ENCODE measurements around the gene HMG20A.

Gene HMG20A

GRCh38 chr15:77481670-77482069 is 61.0 kb downstream of the HMG20A start:
- peaks cover 31% of the 10 kb centered on the region for H3K4me1 Mint-ChIP-seq
- no peak for TF ChIP-seq CTCF (IDR thresholded peaks at IDR 0.05; ENCODE audit: unreplicated experiment in 3 of 3)
- no peak overlapping the region for H3K4me3 Mint-ChIP-seq
- no peaks in the 10 kb centered on the region for H3K27me3 Mint-ChIP-seq (ENCODE audit: low read depth)
- peaks cover 72% of the 10 kb centered on the region for H3K36me3 Mint-ChIP-seq (ENCODE audit: low read depth)
- H3K27ac Mint-ChIP-seq: peak overlapping the region; percentile 57 to 86 (median 60)
- no peaks in the 10 kb centered on the region for H3K9me3 Mint-ChIP-seq

GRCh38 chr15:77482570-77482969 is 61.9 kb downstream of the HMG20A start:
- Mint-ChIP-seq H3K4me1 (peaks cover 39% of the 10 kb centered on the region), H3K27ac (peak overlapping the region; percentile 22 to 42 (median 29)), H3K4me3 (no peak overlapping the region), H3K27me3 (ENCODE audit: low read depth) (no peaks in the 10 kb centered on the region), H3K36me3 (ENCODE audit: low read depth) (peaks cover 72% of the 10 kb centered on the region), H3K9me3 (no peaks in the 10 kb centered on the region)
- TF ChIP-seq CTCF (IDR thresholded peaks at IDR 0.05; ENCODE audit: unreplicated experiment in 3 of 3): no peak

- TF ChIP-seq CTCF (IDR thresholded peaks at IDR 0.05; ENCODE audit: unreplicated experiment in 3 of 3): no peak
- Mint-ChIP-seq H3K9me3 (no peaks in the 10 kb centered on the region), H3K27ac (no peak overlapping the region)
Observed at GRCh38 chr15:77483425-77484140, 62.9 kb downstream of the HMG20A start.

GRCh38 chr15:77484994-77485393 is 64.3 kb downstream of the HMG20A start:
- peaks cover 60% of the 10 kb centered on the region for H3K36me3 Mint-ChIP-seq (ENCODE audit: low read depth)
- H3K4me3 Mint-ChIP-seq: no peak overlapping the region

More at GRCh38 chr15:77483425-77484140, 62.9 kb downstream of the HMG20A start:
- Mint-ChIP-seq H3K4me3 (no peak overlapping the region), H3K36me3 (ENCODE audit: low read depth) (peaks cover 67% of the 10 kb centered on the region), H3K4me1 (peaks cover 38% of the 10 kb centered on the region), H3K27me3 (ENCODE audit: low read depth) (no peaks in the 10 kb centered on the region)

GRCh38 chr15:77486542-77487468 is 66.1 kb downstream of the HMG20A start:
- H3K9me3 Mint-ChIP-seq: no peaks in the 10 kb centered on the region
- H3K4me3 Mint-ChIP-seq: no peak overlapping the region

More at GRCh38 chr15:77484994-77485393, 64.3 kb downstream of the HMG20A start:
- Mint-ChIP-seq H3K9me3 (no peaks in the 10 kb centered on the region), H3K27me3 (ENCODE audit: low read depth) (no peaks in the 10 kb centered on the region), H3K4me1 (peaks cover 37% of the 10 kb centered on the region), H3K27ac (peak overlapping the region in 1 of 3 experiments; percentile 1)
- no peak for TF ChIP-seq CTCF (IDR thresholded peaks at IDR 0.05; ENCODE audit: unreplicated experiment in 3 of 3)

More at GRCh38 chr15:77486542-77487468, 66.1 kb downstream of the HMG20A start:
- Mint-ChIP-seq H3K4me1 (peaks cover 46% of the 10 kb centered on the region), H3K27me3 (ENCODE audit: low read depth) (no peaks in the 10 kb centered on the region), H3K36me3 (ENCODE audit: low read depth) (peaks cover 57% of the 10 kb centered on the region), H3K27ac (peak overlapping the region; percentile 12 to 67 (median 27))
- TF ChIP-seq CTCF (IDR thresholded peaks at IDR 0.05; ENCODE audit: unreplicated experiment in 3 of 3): no peak

All from nephron (organoid).